ENCODE results near the gene NES. TPM values are rescaled to one million over a fixed set of nuclear protein-coding genes. Genes with fewer than 3 reads are reported as not detected.

Gene NES
- polyA plus RNA-seq, 3 donors: not detected

- no peak for TF ChIP-seq CTCF (IDR thresholded peaks at IDR 0.05)
- H2AFZ ChIP-seq (ENCODE audit: insufficient read depth, low read depth, low read length, poor library complexity, severe bottlenecking): no peak overlapping the region
Observed at GRCh38 chr1:156668801-156669637, 8.2 kb downstream of the NES start.

GRCh38 chr1:156667968-156668709 lies 9.1 kb downstream of the NES start:
- 94% methylated on average over 2 of the region's 9 CpGs for WGBS (ENCODE audit: insufficient coverage)

More at GRCh38 chr1:156668801-156669637, 8.2 kb downstream of the NES start:
- intact Hi-C loops (cut with micrococcal nuclease): no loop called here
- Histone ChIP-seq H3K9me3 (replicated peaks in 1 of 2; ENCODE audit: control insufficient read depth in 1 of 2, insufficient read depth in 1 of 2, low read length in 2 of 2) (no peaks in the 10 kb centered on the region), H3K36me3 (replicated peaks in 1 of 2; ENCODE audit: control insufficient read depth in 1 of 2, insufficient read depth in 2 of 2, low read length in 2 of 2) (no peaks in the 10 kb centered on the region), H3K27ac (ENCODE audit: low read depth in 1 of 2, low read length in 2 of 2) (no peak overlapping the region), H3K79me2 (ENCODE audit: insufficient read depth, low read length) (no peaks in the 10 kb centered on the region), H3K4me3 (replicated peaks in 1 of 3; ENCODE audit: low read depth in 2 of 3, low read length in 3 of 3) (no peak overlapping the region), H3K4me1 (ENCODE audit: control insufficient read depth in 1 of 2, insufficient read depth in 2 of 2, low read length in 2 of 2) (peaks cover 17 to 24% of the 10 kb centered on the region in 2 donors), H3K27me3 (ENCODE audit: control insufficient read depth in 2 of 2, insufficient read depth in 2 of 2, low read length in 2 of 2) (peaks cover 0 to 28% of the 10 kb centered on the region in 2 donors), H3K4me2 (replicated peaks; ENCODE audit: extremely low read depth, low read length, poor library complexity, severe bottlenecking) (no peak overlapping the region), H3K9ac (ENCODE audit: insufficient read depth, low read length, poor library complexity, severe bottlenecking) (no peak overlapping the region), H4K20me1 (ENCODE audit: insufficient read depth, low read length) (no peaks in the 10 kb centered on the region)
- WGBS (ENCODE audit: insufficient coverage): 85% methylated on average over 13 of the region's 17 CpGs
- H3K27ac Mint-ChIP-seq: no peak overlapping the region
- peaks cover 0 to 4% (median 0%) of the 10 kb centered on the region in 7 donors for H3K9me3 Mint-ChIP-seq
- DNase-seq: no peak
- H3K4me3 Mint-ChIP-seq: peak overlapping the region in 1 of 2 donors; percentile 3
- H3K36me3 Mint-ChIP-seq: no peaks in the 10 kb centered on the region
- H3K27me3 Mint-ChIP-seq (ENCODE audit: low read depth in 3 of 3): peaks cover 35 to 66% (median 40%) of the 10 kb centered on the region in 3 donors
- peaks cover 18% of the 10 kb centered on the region for H3K4me1 Mint-ChIP-seq

More at GRCh38 chr1:156667968-156668709, 9.1 kb downstream of the NES start:
- Histone ChIP-seq H3K27ac (ENCODE audit: low read depth in 1 of 2, low read length in 2 of 2) (no peak overlapping the region), H3K4me1 (ENCODE audit: control insufficient read depth in 1 of 2, insufficient read depth in 2 of 2, low read length in 2 of 2) (peaks cover 22 to 33% of the 10 kb centered on the region in 2 donors), H2AFZ (ENCODE audit: insufficient read depth, low read depth, low read length, poor library complexity, severe bottlenecking) (no peak overlapping the region), H3K9me3 (replicated peaks in 1 of 2; ENCODE audit: control insufficient read depth in 1 of 2, insufficient read depth in 1 of 2, low read length in 2 of 2) (no peaks in the 10 kb centered on the region), H3K79me2 (ENCODE audit: insufficient read depth, low read length) (no peaks in the 10 kb centered on the region), H3K4me2 (replicated peaks; ENCODE audit: extremely low read depth, low read length, poor library complexity, severe bottlenecking) (no peak overlapping the region), H4K20me1 (ENCODE audit: insufficient read depth, low read length) (no peaks in the 10 kb centered on the region), H3K9ac (ENCODE audit: insufficient read depth, low read length, poor library complexity, severe bottlenecking) (no peak overlapping the region), H3K36me3 (replicated peaks in 1 of 2; ENCODE audit: control insufficient read depth in 1 of 2, insufficient read depth in 2 of 2, low read length in 2 of 2) (no peaks in the 10 kb centered on the region), H3K4me3 (replicated peaks in 1 of 3; ENCODE audit: low read depth in 2 of 3, low read length in 3 of 3) (no peak overlapping the region), H3K27me3 (ENCODE audit: control insufficient read depth in 2 of 2, insufficient read depth in 2 of 2, low read length in 2 of 2) (peaks cover 0 to 21% of the 10 kb centered on the region in 2 donors)
- H3K4me3 Mint-ChIP-seq: no peak overlapping the region
- H3K27me3 Mint-ChIP-seq (ENCODE audit: low read depth in 3 of 3): peaks cover 33 to 65% (median 36%) of the 10 kb centered on the region in 3 donors
- no peak overlapping the region for H3K27ac Mint-ChIP-seq
- no peak for DNase-seq
- TF ChIP-seq CTCF (IDR thresholded peaks at IDR 0.05): no peak
- H3K9me3 Mint-ChIP-seq: peaks cover 0 to 4% (median 0%) of the 10 kb centered on the region in 7 donors
- no peaks in the 10 kb centered on the region for H3K36me3 Mint-ChIP-seq
- peaks cover 25% of the 10 kb centered on the region for H3K4me1 Mint-ChIP-seq
- intact Hi-C loops (cut with micrococcal nuclease): no loop called here
